HEK293T (cell line): ENCODE results near the gene CLASP1.

ENCODE experiments used
- ARNT ChIP-seq: fragments of 450-650 bp; IDR thresholded peaks from 2 replicates; pipeline ENCODE4 v1.6.1; 2017; ENCODE audit warnings: mild to moderate bottlenecking
- CTBP1 ChIP-seq: fragments of 450-650 bp; IDR thresholded peaks from 2 replicates; pipeline ENCODE4 v1.6.1; 2016; ENCODE audit warnings: borderline replicate concordance
- ELF4 ChIP-seq: fragments of 450-650 bp; IDR thresholded peaks from 2 replicates; pipeline ENCODE4 v1.6.1; 2017; ENCODE audit warnings: antibody characterized with exemption
- FOXK2 ChIP-seq: fragments of 450-650 bp; IDR thresholded peaks from 2 replicates; pipeline ENCODE4 v1.6.1; 2016; ENCODE audit warnings: mild to moderate bottlenecking
- FOXM1 ChIP-seq: fragments of 450-650 bp; IDR thresholded peaks from 2 replicates; pipeline ENCODE4 v1.6.1; 2017; ENCODE audit warnings: mild to moderate bottlenecking, borderline replicate concordance
- L3MBTL2 ChIP-seq: fragments of 450-650 bp; conservative IDR thresholded peaks from 2 replicates; pipeline ENCODE4 v1.6.1; 2016; ENCODE audit warnings: mild to moderate bottlenecking
- LEF1 ChIP-seq: fragments of 450-650 bp; IDR thresholded peaks from 2 replicates; pipeline ENCODE4 v1.6.1; 2017; ENCODE audit warnings: mild to moderate bottlenecking, borderline replicate concordance
- SUZ12 ChIP-seq: fragments of 450-650 bp; IDR thresholded peaks from 2 replicates; pipeline ENCODE4 v1.6.1; 2016; ENCODE audit warnings: mild to moderate bottlenecking
- TARDBP ChIP-seq: fragments of 450-650 bp; IDR thresholded peaks from 2 replicates; pipeline ENCODE4 v1.6.1; 2016

DNA sequence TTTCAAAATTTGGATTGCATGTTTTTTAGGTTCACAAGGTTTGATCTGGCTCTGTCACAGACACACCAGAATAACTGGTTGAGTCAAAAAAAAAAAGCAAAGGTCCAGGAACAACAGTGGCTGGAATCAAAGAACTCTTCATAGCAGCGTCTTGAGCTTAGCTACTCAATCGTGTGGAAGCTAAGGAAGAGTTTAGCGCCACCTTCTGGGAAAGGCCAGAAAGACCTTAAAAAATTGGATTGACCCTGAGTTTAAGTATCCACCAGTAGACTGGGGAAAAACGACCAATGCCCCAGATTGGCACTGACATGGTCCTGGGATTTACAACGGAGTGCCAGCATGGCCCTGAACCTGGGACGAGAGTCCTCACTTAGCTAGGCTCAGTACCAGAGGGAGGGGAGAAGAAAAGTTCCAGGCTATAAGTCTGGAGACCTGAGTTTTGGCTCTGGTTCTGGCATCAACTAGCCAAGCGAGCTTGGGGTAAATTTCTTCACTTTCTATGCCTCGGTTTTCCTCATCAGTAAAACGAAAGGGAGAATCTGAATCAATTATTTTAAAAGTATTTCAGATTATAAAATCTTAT is 293.1 kb downstream of the CLASP1 start:
- TF ChIP-seq CTBP1 = no peak
- no peak for TF ChIP-seq LEF1
- TF ChIP-seq FOXM1 = no peak
- TF ChIP-seq ELF4 = no peak
- no peak for TF ChIP-seq SUZ12
- TF ChIP-seq ARNT = no peak
- no peak for TF ChIP-seq L3MBTL2
- TF ChIP-seq FOXK2 = no peak
- TF ChIP-seq TARDBP = no peak
